Stimulated activated CD4-positive, alpha-beta T cell treated with anti-CD3 and anti-CD28 coated beads, Interleukin-1b, Interleukin-23, amount 100 ng/mL, for 1 hour (primary cell): ENCODE data around the gene CARD9.

ENCODE experiments used
- DNase-seq, 2 donors: peaks; one replicate each; pipeline ENCODE4 v3.0.0-alpha.2; 2020; ENCODE audit warnings: low read depth in 2 of 2

CARD9 gene

DNA sequence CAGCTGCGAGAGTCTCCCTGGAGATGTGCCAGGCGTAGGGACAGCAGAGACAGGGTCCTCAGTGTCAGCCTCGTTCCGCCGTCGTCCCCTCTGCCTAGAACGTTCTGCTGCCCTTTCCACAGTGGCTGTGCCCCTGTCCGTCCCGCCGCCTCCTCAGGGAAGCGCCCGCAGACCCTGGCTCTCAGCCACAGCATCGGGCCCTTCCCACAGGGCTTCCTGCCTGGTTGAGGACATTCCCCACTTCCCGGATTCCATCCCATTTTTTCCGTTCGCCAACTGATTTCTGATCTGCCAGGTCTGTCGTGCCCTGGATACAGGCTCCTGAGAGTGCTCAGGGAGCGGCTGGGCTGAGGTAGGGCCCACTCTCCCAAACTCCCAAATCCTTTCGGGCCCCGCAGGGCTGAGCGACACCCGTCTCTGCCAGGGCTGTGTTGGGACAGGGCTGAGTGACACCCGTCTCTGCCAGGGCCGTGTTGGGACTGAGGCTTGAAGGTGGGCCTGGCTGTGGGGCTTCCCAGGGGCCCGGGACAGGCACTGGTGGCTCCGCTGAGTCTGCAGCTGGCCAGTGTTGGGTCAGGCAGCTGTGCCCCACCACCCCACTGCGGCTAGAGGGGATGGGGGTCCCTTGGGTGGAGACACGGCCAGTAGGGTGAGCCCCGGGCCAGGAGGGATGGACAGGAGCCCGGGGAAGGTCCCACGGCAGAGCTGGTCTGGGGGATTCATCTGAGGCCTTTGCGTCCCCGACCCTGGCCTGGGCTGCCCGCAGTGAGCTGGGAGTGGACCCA lies 25.8 kb downstream of the CARD9 start:
- no peak for DNase-seq

DNA sequence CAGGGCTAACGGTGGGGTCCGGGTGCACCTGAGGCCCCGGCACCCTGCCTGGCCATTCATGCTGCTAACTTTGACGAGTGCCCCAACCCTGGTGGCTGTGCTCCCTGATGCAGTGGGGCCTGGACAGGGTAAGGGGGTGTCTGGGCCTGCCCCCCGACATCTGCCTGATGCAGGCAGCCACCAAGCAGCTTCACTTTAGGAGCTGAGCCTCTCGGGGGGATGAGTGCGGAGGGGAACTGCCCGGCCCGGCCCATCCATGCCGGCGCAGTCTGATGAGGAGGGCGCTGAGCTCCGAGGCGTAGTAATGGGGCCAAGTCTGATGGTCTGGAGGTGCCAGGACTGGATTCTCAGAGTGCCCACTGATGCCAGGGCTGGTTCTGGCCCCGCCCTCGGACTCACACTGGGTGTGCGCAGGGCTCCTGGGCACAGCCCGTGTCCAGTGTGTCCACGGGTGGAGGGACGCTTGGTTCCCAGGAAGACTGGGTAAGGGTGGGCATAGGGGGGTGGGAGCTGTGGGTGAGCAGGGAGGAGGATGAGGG lies 26.5 kb downstream of the CARD9 start:
- no peak for DNase-seq

DNA sequence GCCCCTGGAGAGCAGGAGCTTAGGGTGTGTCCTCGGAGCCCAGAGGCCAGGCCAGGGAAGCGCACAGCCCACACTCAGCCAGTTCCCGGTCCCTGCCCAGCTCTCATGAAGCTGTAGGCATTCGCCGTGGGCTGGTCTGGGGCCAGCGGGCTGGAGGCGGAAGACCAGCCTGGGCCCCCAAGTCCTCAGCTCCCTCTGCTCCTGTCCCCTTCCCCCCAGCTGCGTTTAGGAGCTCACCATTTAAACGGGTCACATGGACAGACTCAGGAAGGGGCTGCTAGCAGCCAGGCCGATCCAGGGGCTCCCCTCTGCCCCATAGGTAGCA lies 27.4 kb downstream of the CARD9 start:
- no peak for DNase-seq

DNA sequence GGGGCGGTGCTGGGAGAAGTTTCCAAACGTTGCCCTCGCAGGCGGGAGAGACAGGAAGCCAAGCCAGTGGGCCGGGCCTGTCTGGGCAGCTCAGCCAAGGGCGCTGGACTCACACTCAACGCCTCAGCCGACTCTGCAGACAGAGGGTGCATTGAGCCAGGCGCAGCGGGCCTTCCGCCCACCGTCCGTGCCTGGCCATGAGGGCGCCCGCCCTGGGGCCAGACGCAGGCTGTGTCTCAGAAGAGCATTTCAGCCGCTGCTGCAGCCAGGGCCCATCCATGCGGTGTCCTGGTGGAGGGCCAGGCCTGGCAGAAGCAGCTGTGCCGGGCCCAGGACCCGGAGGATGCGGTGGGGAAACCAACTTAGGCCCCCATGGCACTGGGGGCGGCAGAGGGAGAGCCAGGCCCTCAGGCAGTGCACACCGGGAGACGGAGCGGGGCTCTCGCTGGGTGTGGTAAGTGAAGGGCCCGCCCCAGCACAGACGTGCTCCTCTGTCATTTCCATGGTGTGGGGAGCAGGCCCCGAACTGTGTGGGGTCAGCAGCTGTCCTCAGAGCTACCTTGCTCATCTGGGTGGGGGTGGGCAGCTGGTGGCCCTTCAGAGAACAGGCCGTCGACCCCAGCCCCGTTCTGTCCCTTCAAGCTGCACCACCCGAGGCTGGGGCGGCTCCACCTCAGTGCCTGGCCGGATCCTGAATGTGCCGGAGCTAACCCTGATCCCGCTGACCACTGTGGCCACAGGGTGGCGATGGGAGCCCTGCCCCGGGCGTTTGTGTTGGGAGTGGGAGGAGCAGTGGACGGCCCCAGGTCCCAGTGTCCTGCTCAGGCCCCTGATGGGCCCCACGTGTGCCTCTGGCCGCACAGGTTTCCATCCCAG lies 27.9 kb downstream of the CARD9 start:
- no peak for DNase-seq

DNA sequence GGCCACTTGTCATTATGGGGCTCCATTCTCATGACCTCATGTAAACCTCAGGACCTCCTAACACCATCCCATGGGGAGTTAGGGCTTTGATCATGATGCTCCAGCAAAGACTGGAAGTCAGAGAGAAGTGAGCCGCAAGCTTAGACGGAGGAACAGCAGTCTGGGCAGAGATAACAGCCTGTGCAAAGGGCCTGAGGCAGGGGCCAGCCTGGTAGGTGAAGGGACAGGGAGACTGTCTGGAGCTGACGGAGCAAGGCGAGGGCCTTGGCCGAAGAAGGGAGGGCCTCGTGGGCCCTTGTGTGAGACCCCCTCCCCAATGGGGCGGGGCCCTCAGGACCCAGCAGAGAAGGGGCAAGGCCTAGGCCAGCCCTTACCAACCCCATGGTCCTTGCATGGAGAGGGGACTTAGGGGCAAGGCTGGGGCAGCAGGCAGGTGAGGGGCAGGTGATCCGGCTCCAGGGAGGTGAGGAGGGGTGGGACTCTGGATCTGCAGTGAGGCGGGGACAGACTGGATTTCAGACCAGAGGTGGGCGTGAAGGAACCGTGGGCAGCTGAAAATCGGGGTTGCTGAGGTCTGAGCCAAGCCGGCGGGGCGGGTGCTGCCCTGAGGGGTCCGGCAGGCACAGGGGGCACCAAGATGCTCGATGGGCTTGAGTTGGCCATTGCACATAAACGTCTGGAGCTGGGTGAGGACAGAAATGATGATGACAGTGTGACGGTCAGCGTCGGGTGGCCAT lies 28.8 kb downstream of the CARD9 start:
- DNase-seq: no peak

DNA sequence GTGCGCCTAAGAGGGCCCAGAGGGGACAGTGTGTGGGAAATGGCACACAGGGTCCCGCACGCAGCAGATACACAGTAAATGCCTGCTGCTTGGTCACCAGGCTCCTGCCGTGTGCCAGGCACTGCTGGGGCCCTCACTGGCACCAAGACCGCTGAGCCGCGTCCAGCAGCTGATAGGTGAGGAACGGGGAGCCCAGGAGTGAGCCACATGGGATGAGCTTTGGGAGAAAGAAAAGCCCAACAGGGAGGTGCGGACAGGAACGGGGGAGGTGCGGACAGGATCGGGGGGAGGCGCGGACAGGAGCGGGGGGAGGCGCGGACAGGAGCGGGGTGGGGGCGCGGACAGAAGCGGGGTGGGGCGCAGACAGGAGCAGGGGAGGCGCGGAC lies 29.6 kb downstream of the CARD9 start:
- DNase-seq: no peak

DNA sequence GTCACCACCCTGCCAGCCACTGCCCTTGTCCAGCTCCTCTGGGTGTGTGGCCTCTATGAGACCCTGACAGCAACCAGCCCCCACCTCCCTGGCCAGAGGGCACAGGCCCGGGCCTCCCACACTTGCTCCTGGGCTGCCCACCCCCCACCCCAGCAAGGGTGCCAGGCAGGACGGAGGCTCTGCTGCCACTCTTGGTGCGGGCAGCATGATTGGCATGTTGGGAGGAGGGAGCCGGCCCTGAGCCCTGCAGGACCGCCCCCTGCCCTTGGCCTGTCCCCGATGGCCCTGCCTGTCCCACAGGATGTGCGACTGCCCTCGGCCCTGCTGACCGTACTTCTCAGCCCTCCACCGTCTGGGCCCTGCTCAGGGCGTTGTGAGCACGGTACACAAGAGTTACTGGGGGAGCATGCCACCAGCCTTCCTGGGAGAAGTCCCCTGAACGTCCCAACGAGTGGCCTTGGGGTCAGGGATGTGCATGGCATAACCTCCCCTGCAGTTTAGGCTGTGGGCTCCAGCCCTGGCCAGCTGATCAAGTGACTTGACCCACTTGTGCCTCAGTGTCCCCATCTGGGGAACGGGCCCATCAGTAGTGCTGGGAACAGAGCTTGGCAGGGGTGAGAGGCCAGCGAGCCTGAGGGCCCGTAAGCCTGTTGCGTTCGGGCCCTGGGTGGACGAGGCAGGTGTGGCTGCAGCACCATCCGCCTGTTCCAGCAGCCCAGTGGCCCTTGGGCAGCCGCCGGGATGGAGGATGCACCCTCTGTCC lies 30.2 kb downstream of the CARD9 start:
- no peak for DNase-seq

DNA sequence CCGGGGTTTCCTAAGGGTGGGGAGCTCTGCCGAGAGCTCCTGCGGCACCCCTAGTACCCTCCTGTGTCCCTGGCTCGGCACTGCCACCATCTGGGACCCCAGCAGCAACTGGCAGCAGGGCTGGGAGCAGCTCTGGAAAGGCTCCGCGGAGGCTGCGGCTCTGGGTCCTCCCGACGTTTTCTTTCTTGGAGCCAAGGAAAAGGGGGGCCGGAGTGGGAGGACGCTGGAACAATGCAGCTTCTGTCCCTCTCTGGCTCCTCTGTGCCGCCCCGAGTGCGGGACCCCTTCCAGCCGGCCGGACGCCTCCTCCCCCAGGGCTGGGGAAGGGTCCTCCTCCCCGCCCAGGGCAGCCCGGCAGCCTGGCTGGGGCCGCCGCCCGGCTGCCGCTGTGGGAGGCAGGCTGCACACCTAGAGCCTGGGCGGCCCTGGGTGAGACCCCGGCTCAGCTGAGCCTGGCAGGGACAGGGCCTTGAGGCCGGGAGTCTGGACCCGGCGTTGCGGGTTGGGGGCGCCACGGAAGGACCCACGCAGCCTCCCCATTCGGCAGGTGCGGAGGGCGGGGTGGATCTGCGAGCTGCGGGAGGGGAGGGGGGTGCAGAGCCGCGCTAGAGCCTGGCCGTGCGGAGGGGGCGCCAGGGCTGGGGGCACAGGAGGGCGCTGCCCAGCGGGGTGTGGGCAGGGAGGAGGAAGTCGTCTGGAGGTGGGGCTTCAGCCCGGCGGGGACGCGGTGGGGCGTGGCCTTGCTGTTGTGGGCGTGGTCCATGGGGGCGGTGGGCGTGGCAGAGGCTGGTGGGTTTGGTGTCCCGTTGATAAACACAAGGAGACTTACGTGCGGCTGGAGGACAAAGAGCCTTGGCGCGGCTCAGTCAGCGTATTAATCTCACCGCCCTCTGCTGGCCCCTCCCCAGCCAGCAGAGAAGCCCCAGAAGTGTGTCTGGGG lies 31.0 kb downstream of the CARD9 start:
- DNase-seq: peak; percentile 8 to 44

DNA sequence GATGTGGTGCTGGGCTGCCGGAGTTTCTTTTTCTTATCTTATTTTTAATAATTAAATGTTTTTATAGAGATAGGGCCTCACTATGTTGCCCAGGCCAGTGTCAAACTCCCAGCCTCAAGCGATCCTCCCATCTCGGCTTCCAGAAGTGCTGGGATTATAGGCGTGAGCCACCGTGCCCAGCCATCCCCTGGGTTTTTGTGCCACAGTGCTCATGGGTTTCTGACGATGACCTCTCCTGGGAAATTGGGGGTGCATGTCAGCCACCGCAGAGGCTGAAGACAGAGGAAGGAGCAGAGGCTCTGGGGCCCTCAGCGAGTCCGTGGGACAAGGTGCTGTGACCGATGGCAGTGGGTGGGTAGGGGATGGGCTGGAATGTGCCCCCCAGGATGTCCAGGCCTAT lies 31.7 kb downstream of the CARD9 start:
- no peak for DNase-seq

DNA sequence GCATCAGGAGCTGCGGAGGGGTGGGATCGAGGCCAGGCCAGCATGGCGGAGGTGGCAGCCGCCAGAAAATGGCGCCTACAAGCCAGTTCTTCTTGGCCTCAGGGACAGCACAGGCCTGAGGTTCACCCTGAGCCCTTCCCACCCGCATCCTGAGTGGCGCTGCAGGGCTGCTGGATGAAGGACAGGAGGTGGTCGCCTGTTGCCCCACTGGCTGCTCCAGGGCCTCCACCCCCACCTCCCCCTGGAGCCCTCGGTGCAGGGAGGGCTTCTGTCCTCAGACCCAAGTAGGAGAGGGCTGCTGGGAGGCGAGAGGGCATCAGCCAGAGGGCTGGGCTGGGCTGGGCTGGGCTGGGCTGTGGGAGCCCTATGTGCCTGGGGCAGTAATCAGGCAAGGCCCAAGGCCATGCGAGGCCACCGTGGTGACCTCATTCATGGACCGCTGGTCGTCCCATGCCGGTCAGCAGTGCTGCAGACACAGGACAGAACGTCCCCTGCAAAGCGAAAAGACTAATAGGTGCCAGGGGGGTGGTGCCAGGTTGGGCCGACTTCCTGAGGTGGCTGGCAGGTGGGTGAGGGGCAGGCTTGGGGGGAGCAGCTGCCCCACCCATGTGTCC lies 32.3 kb downstream of the CARD9 start:
- DNase-seq: no peak

DNA sequence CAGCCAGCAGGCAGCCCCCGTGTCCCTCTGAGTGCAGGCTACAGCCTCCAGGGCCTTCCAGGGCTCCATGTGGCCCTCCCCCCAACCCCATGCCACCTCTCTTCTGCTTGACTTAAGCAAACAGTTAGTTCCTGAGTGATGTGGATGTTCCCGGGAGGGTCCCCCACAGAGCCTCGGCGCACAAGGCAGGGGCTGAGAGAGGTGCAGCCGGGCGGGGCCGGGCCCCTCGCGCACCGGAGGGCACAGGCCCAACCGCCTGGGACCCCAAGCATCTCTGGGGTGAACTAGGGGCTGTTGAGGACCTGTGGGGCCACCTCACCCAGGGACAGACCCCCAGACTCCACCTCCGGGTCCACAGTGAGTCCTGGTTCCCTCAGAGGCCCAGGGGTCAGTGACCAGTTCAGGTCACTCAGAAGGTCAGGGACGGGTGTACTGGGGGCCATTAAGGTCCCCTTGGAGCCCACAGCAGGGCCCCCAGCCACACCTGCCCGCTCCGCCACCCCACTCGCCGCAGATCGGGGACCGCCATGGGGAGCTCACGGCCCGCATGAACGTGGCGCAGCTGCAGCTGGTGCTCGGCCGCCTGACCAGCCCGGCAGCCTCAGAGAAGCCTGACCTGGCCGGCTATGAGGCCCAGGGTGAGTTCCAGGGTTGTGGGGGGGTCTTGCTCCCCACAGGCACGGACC lies 33.0 kb downstream of the CARD9 start:
- no peak for DNase-seq

DNA sequence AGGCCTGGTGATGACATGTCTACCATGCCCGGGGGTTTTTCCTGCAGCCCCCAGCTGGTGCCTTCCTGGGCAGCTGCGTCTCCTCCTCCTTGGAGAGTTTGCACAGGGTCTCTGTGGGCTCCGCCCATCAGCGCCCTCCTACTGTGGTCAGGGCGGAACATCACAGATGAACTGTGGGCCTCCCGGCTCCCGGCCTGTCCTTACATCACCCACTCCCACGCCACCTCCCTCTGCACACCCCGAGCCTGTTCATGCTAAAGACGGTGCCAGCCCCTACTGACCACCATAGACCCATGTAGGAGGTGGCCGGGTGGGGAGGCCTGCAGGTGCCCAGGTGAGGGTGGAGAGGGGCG lies 33.5 kb downstream of the CARD9 start:
- no peak for DNase-seq

DNA sequence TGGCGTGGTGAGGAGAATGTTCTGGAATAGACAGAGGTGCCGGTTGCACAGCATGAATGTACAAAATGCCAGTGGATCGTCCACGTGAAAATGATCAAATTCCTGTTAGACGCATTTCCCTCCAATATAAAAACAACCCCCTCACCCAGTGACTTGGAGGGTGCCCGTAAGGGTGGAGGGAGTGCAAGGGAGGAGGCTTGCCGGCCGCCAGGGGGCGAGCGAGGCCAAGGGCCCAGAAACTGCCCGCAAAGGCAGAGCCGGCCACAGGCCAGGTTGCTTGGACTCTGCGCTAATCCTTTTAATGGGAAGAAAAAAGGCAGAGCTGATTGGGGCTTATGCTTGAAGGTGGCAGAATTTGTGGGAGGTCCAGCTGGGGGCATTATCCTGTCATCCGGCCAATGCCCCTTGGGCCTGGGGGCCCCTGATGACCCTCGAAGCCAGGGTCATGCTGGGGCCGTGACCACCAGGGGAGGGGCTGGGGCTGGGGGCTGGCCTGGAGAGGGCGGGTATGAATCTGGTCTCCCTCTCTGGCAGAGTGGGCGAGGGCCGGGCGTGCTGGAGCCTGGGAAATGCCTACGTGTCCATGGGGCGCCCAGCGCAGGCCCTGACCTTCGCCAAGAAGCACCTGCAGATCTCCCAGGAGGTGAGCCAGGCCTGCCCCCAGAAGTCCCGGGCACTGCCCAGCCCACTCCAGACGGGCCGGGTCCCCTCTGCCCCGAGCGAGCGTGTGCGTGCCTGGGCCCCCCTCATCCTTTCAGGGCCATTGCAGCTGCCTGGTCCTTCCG lies 34.1 kb downstream of the CARD9 start:
- DNase-seq: no peak

DNA sequence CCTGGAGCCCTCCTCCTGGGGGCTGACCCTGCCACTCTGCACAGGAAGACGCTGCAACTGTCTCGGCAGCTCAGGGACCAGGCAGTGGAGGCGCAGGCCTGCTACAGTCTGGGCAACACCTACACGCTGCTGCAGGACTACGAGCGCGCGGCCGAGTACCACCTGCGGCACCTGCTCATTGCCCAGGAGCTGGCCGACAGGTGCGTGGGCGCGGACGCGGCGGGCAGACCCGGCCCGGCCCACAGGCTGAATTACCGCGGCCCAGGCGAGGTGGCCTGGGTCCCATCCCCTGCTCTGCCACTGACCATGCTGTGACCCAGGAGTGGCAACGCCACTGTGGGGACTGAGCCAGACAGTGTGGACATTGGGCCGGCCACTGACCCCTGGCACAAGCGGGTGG lies 35.0 kb downstream of the CARD9 start:
- DNase-seq: no peak

DNA sequence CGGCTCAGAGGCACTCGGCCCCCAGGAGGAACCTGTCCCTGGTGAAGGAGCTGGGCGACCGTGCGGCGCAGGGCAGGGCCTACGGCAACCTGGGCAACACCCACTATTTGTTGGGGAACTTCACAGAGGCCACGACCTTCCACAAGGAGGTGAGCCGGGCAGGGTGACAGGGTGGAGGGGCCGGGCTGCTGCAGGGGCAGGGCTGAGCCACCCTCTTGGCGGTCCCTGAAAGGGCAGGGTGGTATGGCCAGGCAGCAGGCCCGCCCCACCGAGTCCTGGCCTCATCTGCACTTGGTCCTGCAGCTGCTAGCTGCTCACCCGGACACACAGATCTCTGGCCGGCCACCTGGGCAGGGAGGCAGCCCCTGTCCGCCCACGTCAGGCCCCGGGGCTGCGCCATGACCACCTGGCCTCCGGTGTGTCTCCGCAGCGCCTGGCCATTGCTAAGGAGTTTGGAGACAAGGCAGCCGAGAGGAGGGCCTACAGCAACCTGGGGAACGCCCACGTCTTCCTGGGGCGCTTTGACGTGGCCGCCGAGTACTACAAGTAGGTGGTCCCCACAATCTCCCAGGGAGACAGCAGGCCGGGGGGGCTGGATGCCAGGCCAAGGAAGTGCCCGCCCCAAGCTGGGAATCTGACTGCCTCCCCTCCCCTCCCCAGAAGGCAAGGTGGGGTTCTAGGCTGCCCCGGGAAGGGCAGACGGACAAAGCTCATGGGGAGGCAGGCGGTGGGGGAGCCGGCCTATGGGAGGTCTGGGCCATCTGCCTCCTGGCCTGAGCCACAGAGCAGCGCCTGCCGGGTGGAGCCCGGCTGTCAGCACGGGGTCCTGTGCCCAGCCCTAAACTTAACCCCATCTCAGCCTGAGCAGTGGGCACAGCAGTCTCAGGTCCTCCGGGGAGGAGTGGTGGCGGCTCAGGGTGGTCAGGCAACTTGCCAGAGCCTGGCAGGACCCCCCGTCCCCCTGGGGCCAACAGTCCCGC lies 35.8 kb downstream of the CARD9 start:
- no peak for DNase-seq

DNA sequence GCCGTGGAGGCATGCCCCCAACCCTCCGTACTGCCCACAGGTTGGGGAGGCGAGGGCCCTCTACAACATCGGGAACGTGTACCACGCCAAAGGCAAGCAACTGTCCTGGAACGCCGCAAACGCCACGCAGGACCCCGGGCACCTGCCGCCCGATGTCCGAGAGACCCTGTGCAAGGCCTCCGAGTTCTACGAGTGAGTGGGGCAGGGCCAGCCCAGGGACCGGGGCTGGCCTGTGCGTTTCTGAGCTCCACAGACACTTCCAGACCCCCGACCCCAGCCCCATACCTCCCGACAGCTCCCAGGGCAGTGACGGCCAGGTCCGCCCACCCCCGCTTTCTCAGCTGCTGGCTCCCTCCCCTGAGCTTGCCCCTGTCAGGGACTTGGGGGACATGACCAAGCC lies 36.6 kb downstream of the CARD9 start:
- no peak for DNase-seq

DNA sequence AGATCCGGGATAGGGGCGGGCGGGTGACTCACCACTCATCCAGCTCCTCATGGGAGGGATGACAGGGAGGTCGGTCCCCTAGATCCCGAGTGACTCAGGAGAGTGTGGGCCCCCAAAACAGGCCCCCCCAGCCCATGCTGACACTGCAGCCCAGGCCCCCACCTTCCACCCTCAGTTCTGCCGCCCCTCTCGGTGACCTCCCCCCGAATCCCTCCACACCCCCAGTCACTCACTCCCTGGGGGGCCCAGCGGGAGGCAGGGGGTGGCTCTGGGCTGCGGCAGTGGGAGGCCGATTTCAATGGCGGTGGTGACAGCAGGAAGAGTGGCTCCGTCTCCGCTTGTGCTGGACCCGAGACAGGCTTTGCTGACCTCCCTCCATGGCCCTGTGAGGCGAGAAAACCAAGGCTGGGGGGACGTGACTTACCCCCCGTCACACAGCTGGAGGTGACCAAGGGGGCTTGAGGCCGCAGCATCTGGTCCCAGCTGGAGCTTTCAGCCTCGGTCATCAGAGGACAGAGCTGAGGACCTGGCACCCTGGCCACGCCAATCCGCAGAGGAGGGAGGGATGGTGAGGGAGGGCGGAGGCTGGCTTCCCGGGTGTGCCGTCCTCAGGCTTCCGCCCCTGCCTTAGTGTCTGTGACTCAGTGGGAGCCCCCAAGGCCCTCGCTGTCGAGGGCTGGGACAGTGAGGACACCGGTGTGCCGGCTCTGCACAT lies 37.2 kb downstream of the CARD9 start:
- no peak for DNase-seq
